GM12892 (cell line): ENCODE results near the gene OR2B2.

Experiments
- POLR2A ChIP-seq: IDR thresholded peaks from 2 replicates; pipeline ENCODE4 v1.6.1; 2011; ENCODE audit warnings: low read depth, low read length, control low read depth
- TAF1 ChIP-seq: IDR thresholded peaks from 2 replicates; pipeline ENCODE4 v1.6.1; 2011; ENCODE audit warnings: low read depth, mild to moderate bottlenecking, control low read depth, low read length, borderline replicate concordance

DNA sequence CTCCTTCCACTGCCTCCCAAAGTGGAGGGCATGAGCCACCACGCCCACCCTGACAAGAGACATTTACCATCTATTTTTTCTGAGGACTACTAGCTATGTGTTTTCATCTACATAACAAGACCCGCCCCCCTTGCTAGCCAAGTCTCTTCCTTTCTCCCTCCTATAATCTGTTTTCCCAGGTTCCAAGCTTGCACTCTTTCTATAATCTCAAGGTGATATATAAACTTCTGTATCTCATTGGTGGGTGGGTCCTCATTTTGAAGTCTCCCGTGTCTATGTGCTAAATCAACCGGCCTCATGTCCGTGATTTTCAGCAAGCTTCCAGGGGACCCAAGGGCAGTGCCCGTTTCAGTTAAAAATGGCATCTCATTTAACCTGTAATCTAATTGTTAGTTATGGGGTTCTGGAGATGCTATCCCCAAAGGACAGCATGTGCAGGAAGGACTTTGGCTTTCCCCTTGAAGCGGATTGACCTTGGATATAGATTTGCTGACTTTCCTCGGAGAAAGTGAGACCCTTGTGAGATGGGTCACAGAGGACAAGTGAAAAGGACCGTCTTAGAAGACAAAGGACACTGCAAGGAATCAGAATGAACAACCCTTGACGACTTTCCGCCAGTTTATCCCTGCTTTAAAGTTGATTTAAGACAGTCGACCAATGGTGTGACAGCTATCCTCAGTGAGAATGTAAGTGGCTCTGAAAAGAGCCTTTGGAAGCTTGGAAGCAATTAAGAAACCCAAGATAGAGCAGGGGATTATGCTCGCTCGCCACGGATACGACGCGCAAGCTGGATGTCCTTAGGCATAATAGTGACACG lies 22.4 kb downstream of the OR2B2 start:
- TF ChIP-seq POLR2A (no peak; the same call in 1 of the 2 replicates), TAF1 (no peak)
